Choroid plexus epithelial cell (primary cell): Measurements from ENCODE around the gene COPB2.

Experiments used
- DNase-seq: peaks from one replicate; pipeline ENCODE4 v3.0.0-alpha.2; 2010; ENCODE audit warnings: low read depth
- H3K4me3 ChIP-seq: 2 replicates; pipeline ENCODE4 v1.5.1; 2011; ENCODE audit warnings: low read depth, mild to moderate bottlenecking, control low read depth, low read length, moderate library complexity
- CTCF ChIP-seq: conservative IDR thresholded peaks from 2 replicates; pipeline ENCODE4 v1.5.1; 2011; ENCODE audit warnings: low read depth, mild to moderate bottlenecking, control low read depth, inconsistent platforms, low read length, moderate library complexity

Gene COPB2

GRCh38 chr3:139317215-139317614 is 72.2 kb downstream of the COPB2 start:
- H3K4me3 ChIP-seq, result no peak overlapping the region
- no peak for DNase-seq
- TF ChIP-seq CTCF, result no peak

GRCh38 chr3:139313921-139314320 is 75.5 kb downstream of the COPB2 start:
- no peak overlapping the region for H3K4me3 ChIP-seq
- no peak for DNase-seq
- no peak for TF ChIP-seq CTCF

- DNase-seq, result peak; percentile 41
- no peak for TF ChIP-seq CTCF
- H3K4me3 ChIP-seq, result no peak overlapping the region
Measured at GRCh38 chr3:139312959-139313358, 76.5 kb downstream of the COPB2 start.

- TF ChIP-seq CTCF, result no peak
- no peak overlapping the region for H3K4me3 ChIP-seq
- no peak for DNase-seq
Measured at GRCh38 chr3:139312416-139312815, 77.0 kb downstream of the COPB2 start.

- DNase-seq, result no peak
- TF ChIP-seq CTCF, result no peak
Measured at GRCh38 chr3:139311557-139311956, 77.9 kb downstream of the COPB2 start.

GRCh38 chr3:139310474-139310933 is 78.9 kb downstream of the COPB2 start:
- no peak overlapping the region for H3K4me3 ChIP-seq
- TF ChIP-seq CTCF, result no peak
- peak; percentile 79 for DNase-seq

More at GRCh38 chr3:139311557-139311956, 77.9 kb downstream of the COPB2 start:
- no peak overlapping the region for H3K4me3 ChIP-seq

GRCh38 chr3:139309880-139310279 is 79.6 kb downstream of the COPB2 start:
- no peak overlapping the region for H3K4me3 ChIP-seq
- TF ChIP-seq CTCF, result no peak
- peak; percentile 23 for DNase-seq
